GM18519 (cell line): ENCODE data around the gene ZDHHC4.

Experiments
- ATAC-seq: cut with Tn5 transposase; IDR thresholded peaks from one replicate; pipeline ENCODE4 v1.9.1; 2021; ENCODE audit warnings: mild to moderate bottlenecking, moderate library complexity; ENCODE audit not compliant: unreplicated experiment, low FRiP score

Gene ZDHHC4

DNA sequence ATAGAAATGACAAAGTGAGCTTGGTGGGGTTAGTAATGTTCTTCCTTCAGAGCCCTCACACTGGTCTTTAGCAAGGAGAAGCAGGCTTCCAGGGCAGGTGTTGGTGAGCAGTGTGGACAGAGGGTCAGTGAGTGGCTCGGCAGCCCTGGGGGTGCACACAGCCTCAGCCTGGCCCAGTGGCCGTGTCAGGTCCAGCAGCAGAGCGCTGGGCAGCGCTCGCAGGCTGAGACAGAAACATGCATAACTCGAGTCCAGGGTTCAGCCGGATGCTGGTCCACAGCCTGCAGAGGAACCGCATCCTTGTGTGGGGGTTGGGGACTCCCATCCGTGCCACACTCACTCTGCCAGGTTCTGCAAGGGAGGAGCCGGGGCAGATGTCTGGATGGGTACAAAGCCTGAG, 27.2 kb downstream of the ZDHHC4 start:
- ATAC-seq, result no peak

DNA sequence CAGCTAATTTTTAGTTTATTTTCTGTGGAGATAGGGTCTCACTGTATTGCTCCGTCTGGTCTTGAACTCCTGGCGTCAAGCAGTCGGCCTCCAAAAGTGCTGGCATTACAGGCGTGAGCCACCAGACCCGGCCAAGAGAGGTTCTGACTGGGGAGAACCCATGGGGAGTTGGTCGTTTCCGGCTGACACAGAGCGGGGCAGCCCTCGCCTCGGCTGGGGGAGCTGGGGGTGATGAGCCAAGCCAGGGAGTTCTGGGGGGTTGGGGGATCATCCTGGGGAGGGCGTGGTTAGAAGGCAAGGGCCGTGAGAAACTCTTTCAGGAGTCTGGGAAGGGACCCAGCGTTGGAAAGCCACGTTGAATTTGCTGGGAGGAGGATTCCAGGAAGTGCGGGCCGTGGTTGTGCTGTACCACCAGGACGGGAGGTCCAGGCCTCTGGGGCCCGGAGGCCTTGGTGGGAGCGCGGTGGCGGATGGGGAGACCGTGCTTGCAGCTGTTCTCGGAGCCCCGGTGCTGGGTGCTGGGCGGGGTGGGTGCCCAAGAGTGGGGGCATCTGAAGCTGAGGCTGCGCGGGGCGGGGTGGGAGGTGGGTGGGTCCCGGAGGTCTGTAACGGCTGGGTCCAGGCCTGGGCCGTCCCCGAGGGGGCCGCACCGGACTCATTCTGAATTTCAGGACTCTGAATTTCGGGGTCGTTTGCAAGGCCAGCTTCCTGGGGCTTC, 29.8 kb downstream of the ZDHHC4 start:
- ATAC-seq, result no peak

DNA sequence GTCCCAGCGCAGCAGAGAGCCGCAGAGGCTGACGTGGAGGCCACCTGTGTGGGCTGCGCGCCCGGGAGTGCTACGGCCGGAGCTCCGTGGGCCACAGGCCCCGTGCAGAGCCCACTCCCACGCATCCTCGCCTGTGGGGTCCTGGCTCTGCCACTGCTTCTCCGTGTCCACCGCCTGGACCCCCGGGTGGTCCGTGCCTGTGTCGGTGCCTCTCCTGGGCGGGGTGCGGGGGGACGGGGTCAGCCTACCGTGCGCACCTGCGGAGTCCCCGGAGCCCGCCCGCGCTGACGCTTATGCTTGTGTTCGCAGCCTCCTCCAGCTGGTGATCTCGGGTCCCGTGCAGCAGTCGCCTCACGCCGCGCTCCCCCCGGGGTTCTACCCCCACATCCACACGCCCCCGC, 30.4 kb downstream of the ZDHHC4 start:
- no peak for ATAC-seq

DNA sequence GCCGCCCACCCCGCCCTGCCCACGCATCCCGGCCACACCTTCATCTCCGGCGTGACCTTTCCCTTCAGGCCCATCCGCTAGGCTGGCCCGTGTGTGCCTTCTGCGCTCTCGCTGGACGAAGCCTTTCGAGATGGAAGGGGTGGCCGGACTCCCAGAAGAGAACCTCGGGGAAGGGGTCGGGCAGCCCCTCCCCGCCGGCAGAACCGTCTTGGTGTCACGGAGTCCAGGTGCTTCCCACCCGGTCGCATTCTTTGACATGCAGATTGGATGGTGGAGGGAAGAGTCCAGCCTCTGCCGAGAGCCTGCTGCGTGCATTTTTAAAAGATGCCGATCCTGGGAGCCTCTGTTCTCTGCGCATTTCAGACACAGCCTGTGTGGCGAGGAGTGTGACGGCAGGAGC, 30.8 kb downstream of the ZDHHC4 start:
- no peak for ATAC-seq

DNA sequence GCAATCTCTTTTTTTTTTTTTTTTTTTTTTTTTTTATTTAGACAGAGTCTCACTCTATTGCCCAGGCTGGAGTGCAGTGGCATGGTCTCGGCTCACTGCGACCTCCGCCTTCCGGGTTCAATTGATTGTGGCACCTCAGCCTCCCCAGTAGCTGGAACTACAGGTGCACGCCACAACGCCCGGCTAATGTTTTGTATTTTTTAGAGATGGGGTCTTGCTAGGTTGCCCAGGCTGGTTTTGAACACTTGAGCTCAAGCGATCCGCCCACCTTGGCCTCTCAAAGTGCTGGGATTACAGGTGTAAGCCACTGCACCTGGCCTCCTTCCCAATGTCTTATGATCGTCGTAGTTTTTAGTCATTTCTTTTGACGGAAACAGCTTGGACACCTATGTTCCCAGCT, 31.5 kb downstream of the ZDHHC4 start:
- no peak for ATAC-seq

DNA sequence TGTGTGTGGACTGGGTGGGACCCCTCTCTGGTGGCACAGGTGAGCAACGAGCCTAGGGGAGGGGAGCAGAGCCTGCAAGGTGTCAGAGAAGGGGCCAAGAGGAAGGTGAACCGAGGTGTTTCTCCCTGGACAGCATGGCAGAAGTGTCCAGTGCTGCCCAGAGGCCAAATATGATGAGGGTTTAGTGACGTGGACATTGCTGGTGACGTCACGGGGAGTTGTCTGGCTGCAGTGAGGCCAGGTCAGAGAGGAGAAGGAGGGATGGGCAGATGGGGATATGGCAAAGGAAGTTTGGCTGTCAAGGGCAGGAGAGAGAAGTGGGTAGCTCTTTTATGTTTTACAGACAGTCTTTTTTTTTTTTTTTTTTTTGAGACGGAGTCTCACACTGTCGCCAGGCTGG, 35.6 kb downstream of the ZDHHC4 start:
- ATAC-seq, result no peak

DNA sequence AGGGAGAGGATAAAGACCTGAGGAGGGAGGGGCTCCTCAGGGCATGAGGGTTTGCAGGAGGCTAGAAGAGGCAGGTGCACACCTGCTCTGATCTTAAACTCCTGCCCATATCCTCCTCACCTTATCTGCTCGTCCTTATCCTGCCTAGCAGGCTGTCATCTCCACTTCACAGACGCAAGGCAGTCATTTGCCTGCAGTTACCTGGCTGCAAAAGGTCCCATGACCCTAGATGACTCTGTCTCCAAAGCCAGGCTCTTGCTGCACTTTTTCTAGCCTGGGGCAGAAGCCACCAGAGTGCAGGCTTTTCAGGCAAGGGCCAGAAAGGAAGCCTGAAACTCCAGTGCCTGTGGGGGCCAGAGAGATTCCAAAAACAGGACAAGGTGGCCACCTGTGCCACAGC, 36.5 kb downstream of the ZDHHC4 start:
- no peak for ATAC-seq

DNA sequence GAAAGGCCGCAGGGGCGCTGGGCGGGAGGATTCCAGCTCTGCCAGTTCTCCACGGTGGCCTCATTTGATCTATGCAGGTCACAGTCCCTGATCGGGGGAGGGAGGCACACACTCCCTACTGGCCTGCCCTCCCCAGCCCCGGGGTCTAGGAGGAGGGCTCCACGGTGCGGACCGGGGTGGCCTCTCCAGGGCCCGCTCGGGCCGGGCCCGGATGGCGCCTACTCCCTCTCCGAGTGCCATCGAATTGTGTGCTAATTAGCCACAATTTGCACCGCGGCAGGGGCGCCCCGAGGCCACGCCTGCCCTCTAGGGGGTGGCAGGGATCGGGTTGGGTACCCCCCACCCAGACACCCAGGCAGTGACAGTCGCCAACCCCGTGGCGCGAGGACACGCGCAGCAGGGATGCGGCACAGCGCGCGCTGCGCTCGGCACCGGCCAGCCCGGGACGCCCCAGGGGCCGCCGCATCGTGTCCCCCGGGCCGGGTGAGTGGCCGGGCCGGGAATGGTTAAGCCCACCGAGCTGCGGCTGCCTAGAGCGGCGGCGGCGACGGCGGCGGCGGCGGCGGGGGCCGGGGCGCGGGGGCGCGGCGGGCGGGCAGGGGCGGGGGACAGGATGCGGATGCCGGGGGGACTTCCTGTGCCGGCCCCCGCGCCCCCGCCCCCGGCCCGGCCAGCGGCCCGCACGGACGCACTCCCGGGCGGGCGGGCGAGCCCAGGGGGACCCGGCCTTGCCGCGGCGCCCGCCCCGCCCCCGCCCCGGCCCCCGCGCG, 37.9 kb downstream of the ZDHHC4 start, which contains the start of gene ZNF853:
Gene ZNF853, plus strand, starts transcription at position 658 of the 770 bp plus-strand sequence. CDS start 565 bp downstream, outside the sequence.
- ATAC-seq, result no peak

DNA sequence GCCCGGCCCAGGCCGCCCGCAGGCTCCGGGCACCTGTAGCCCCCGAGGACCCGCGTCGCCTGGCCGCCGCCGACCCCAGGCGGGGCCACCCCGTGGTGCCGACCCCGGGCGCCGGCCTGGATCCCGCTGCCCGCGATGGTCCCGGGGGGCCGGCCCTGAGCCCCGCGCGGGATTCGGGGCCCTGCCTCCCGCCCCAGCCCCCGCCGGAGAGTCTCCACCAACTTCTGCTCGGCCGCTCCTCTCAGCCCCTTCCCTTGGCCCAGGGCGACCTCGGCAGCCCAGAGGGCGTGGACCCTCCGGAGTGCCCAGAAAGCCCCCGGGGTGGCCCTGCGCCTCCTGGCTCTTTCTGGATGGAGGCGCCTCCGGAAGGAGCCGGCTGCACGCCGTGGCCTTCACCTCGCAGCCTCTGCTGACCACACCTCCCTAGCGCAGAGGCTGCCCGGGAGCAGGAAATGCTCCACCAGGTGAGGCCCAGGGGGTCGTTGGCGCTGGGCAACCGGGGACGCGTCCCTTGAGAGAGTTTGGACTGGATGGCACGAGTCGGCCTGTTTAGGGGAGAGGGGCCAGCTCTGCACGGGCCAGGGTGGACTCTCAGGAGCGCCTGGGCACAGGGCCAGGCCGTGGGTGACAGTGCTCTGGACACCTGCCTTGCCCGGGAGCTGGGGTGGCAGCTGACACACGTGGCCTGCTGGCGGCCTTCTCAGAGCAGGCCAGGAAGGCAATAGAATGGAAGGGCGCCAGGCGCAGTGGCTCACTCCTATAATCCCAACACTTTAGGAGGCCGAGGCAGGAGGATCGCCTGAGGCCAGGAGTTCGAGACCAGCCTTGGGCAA, 38.7 kb downstream of the ZDHHC4 start:
- ATAC-seq, result no peak

DNA sequence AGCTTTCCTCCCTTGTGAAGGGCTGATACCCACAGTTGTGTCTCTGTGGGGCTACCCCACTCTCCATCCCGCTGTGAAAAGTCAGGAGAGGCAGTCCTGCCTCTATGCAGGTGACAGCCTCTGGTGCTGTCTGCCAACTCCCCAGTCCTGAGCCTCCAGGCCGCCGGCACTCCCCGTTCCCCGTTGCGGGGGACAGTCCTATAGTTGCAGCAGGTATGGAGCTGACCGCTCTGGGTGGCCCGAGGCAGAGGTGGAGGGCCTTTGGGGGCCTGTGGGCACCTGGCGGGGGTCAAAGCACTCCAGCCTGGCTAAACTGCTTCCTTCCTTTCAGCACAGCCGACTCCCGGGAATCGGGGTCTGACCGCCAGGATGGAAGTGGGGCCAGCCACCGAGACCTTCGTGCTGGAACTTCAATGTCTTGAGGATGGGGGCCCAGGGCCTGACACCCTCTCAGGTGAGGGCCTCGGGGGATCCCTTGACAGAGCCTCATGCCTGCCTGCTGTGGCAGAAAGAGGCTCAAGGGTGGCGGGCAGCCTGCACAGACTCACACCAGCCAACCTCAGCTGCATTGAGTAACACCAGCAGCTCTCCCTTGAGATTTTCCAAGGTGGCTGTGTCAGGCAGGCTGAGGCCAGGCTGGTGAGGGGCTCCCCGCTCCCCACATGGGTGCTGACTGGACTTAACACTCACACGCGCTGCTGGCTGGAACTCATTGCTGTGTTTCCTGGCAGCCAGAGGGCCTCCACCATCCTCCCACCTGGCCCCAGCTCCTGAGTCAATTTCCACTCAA, 39.8 kb downstream of the ZDHHC4 start:
- no peak for ATAC-seq

DNA sequence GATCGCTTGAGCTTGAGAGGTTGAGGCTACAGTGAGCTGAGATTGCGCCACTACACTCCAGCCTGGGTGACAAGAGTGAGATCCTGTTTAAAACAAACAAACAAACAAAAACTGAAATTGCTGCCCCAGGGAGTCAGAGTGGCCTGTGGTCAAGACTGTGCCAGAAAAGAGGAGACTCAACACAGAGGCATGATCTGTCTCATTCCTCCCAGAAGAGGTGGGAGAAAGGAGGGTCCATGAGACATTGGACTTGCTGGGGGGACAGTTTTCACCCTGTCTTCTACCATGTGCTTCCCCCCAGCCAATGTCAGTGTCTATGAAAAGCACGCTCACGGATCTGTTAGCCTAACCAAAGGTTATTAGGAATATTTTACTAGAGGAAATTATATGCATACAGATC, 41.4 kb downstream of the ZDHHC4 start:
- no peak for ATAC-seq

DNA sequence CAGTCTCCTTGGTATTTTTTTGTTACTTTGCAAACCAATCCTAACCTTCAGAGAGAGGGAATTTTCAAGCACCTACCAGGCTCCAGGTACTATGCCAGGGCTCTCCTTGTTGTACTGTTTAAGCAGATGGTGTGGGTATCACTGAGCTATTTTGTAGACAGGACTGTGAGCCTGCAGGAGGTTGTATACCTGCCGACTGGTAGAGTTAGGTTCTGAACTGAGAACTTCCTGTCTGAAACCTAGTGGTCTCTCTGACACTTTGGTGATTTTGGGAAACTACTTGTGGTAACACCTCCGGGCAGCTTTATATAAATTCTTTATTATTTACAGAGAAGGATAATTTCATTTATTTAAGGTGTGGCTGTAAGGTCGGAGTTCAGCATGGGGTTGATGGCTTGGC, 42.7 kb downstream of the ZDHHC4 start:
- no peak for ATAC-seq

DNA sequence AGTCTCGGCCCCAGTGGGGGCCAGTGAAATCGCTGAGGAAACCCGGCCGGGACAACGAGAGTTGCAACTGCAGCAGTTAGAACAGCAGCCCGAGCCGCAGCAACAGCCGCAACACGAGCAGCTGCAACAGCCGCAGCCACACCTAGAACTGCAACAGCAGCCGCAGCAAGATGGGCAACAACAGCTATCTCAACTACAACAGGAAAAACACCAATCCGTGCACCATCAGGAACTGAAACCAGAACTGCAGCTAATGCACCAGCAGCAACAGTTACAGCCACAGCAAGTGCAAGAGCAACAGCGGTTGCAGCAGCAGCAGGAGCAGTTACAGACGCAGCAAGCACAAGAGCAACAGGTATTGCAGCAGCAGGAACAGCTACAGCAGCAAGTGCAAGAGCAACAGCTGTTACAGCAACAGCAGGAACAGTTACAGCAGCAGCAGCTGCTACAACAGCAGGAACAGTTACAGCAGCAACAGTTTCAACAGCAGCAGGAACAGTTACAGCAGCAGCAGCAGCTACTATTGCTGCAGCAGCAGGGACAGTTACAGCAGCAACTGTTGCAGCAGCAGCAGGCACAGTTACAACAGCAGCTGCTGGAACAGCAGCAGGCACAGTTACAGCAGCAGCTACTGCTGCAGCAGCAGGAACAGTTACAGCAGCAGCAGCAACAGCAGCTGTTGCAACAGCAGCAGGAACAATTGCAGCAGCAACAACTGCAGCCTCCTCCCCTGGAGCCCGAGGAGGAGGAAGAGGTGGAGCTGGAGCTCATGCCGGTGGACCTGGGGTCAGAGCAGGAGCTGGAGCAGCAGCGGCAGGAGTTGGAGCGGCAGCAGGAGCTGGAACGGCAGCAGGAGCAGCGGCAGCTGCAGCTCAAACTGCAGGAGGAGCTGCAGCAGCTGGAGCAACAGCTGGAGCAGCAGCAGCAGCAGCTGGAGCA, 44.2 kb downstream of the ZDHHC4 start:
- no peak for ATAC-seq

DNA sequence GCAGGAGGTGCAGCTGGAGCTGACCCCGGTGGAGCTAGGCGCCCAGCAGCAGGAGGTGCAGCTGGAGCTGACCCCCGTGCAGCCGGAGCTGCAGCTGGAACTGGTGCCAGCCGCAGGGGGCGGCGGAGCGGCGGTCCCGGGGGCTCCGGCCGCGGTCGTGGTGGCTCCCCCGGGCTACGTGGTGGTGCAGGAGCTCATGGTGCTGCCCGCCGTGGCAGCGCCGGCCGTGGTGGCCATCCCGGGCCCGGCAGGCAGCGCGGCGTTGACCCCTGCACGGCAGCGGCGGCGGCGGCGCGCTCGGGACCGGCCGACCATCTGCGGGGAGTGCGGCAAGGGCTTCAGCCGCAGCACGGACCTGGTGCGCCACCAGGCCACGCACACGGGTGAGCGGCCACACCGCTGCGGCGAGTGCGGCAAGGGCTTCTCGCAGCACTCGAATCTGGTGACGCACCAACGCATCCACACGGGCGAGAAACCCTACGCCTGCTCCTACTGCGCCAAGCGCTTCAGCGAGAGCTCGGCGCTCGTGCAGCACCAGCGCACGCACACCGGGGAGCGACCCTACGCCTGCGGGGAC, 45.0 kb downstream of the ZDHHC4 start:
- no peak for ATAC-seq

DNA sequence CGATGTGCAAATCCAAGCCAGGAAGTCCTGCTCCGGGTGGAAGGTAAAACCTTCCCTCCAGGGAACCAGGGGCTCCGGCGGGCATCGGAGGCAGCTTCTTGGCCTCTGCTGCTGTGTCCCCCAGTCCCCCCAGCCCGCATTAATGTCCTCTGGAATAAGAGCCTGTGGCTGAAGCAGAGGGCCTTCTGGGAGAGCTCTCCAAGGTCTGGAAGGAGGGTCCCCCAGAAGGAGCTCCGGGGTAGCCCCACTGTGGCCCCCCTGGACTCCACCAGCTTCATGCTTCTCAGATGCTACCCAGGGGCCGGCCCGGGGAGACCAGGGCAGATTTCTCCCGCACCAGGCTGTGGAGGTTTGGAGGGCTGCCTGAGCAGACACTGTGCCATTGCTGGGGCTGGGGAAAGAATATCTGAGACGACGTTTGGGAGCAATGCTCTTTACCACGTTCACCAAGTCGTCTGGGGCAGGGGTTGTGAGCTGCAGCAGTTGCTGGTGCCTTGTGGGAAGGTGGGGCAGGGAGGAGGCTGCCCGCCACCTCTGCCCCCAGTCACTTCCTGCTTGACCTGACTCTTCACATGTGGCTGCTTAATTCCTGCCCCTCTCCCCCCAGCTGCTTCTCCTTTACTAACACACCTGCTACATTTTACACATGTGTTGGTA, 46.5 kb downstream of the ZDHHC4 start:
- ATAC-seq, result no peak

DNA sequence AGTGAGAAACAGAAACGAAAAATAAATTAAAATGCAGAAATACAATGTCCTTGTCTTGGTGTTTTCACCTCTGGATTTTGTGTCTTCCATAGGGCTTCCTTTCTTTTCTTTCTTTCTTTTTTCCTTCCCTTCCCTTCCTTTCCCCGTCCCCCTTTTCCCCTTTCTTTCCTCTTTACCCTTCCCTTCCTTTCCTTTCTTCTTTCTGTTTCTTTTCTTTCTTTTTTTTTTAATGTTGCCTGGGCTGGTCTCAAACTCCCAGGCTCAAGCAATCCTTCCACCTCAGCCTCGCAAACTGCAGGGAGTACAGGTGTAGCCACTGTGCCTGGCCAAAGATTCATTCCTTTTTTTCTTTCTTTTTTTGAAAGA, 47.0 kb downstream of the ZDHHC4 start:
- ATAC-seq, result no peak

DNA sequence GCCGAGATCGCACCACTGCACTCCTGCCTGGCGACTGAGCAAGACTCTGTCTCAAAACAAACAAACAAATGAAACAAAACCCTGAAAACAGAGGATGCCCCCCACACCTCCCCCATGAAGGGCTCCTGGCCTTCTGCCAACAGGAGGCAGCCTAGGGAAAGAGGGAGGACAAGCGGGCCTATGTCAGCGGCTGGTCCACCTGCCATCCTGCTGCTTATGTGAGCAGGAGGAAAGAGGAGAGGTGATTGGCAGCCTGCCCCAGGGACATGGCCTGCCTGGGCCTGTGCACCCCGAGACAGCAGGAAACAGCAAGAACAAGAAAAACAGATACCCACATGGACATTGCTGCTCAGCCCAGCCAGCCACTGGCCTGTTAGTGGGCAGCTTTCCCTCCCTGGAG, 50.8 kb downstream of the ZDHHC4 start:
- ATAC-seq, result no peak

DNA sequence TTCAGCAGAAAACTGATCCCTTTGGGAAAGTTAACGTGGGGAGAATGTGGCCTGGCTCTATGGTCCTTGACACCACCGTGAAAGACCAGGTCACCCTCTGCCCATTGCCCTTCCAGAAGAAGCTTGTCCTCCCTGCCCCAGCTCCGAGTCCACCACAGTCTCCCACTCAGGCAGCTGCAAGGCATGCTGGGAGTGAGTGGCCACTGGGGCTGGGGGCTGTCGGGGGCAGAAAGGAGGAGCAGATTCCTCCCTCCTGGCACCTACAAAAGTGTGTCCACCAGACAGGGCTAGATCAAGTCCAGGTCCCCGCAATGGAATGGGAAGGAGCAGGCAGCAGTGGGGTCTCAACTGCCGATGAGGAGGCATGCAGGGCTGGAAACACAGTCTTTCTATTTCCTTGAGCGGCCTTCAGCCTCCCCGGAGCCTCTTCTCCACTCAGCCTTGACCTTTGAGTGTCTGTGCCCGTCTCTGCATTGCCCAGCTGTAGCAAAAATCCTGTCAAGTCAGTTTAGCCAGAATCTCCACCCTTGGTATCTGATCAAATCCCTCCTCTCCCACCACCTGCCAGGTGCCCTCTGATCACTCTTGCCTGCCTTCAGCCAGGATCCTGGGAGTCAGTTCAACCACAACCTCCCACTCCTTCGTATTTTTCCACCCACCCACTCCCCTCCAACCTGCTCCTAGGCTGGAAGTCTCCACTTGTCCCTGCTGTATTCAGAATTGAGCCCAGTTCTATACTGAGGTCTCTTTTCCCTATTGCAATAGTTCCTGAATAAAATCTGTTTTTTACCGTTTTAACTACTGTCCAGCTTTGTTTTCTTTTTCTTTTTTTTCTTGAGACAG, 53.0 kb downstream of the ZDHHC4 start:
- no peak for ATAC-seq
